Stimulated activated CD4-positive, alpha-beta T cell treated with anti-CD3 and anti-CD28 coated beads, Interleukin-1b, Interleukin-23, amount 100 ng/mL, for 48 hours (primary cell): ENCODE results near the gene TLR9.
"Not testable (repeated sequence)": the region's sequence is repeated elsewhere in the genome, so short reads cannot be mapped to it uniquely, and the experiment has no call there.

Experiments
- DNase-seq: peaks from one replicate; pipeline ENCODE4 v3.0.0-alpha.2; 2020

TLR9 gene

GRCh38 chr3:52194485-52195290 lies 30.8 kb downstream of the TLR9 start:
- no peak for DNase-seq

- DNase-seq: no peak
These were observed 32.4 kb downstream of the TLR9 start for GRCh38 chr3:52193065-52193464.

GRCh38 chr3:52191663-52192062 lies 33.8 kb downstream of the TLR9 start:
- DNase-seq: no peak

GRCh38 chr3:52190294-52191074 lies 35.0 kb downstream of the TLR9 start:
- DNase-seq: no peak

- DNase-seq: no peak
These were observed 36.9 kb downstream of the TLR9 start for GRCh38 chr3:52188556-52188955.

GRCh38 chr3:52186729-52187128 lies 38.7 kb downstream of the TLR9 start:
- no peak for DNase-seq

- DNase-seq: no peak
These were observed 39.6 kb downstream of the TLR9 start for GRCh38 chr3:52185837-52186236.

GRCh38 chr3:52185311-52185710 lies 40.1 kb downstream of the TLR9 start:
- no peak for DNase-seq

- no peak for DNase-seq
These were observed 40.8 kb downstream of the TLR9 start for GRCh38 chr3:52184690-52185089.

GRCh38 chr3:52183786-52184445 lies 41.5 kb downstream of the TLR9 start:
- no peak for DNase-seq

- no peak for DNase-seq
These were observed 42.8 kb downstream of the TLR9 start for GRCh38 chr3:52182691-52183090.

GRCh38 chr3:52182196-52182595 lies 43.2 kb downstream of the TLR9 start:
- no peak for DNase-seq

GRCh38 chr3:52181543-52181942 lies 43.9 kb downstream of the TLR9 start:
- no peak for DNase-seq

GRCh38 chr3:52178537-52178936 lies 46.9 kb downstream of the TLR9 start:
- no peak for DNase-seq

- not testable (repeated sequence) for DNase-seq
These were observed 47.3 kb downstream of the TLR9 start for GRCh38 chr3:52178126-52178525.

GRCh38 chr3:52177701-52178042 lies 47.8 kb downstream of the TLR9 start:
- DNase-seq: no peak

- DNase-seq: no peak
These were observed 48.3 kb downstream of the TLR9 start for GRCh38 chr3:52176951-52177700.

- no peak for DNase-seq
These were observed 49.2 kb downstream of the TLR9 start for GRCh38 chr3:52176180-52176752.

- DNase-seq: no peak
These were observed 49.8 kb downstream of the TLR9 start for GRCh38 chr3:52175416-52176179.

GRCh38 chr3:52174896-52175295 lies 50.5 kb downstream of the TLR9 start:
- peak; percentile 14 for DNase-seq

GRCh38 chr3:52173101-52173500 lies 52.3 kb downstream of the TLR9 start:
- no peak for DNase-seq

GRCh38 chr3:52172262-52172757 lies 53.1 kb downstream of the TLR9 start:
- DNase-seq: no peak
